Embryonic facial prominence (tissue), 1 donor: ENCODE measurements around the gene CREBBP.

Experiments used
- DNase-seq: peaks from one replicate; pipeline ENCODE4 v3.0.0-alpha.2; 2016; ENCODE audit errors: extremely low spot score

Gene CREBBP

GRCh38 chr16:3824121-3824795 lies 56.3 kb downstream of the CREBBP start:
- no peak for DNase-seq

GRCh38 chr16:3823427-3823826 lies 57.1 kb downstream of the CREBBP start:
- no peak for DNase-seq

- no peak for DNase-seq
Measured at GRCh38 chr16:3822366-3823045, 58.0 kb downstream of the CREBBP start.

GRCh38 chr16:3821184-3821583 lies 59.3 kb downstream of the CREBBP start:
- DNase-seq: no peak

GRCh38 chr16:3819746-3820724 lies 60.5 kb downstream of the CREBBP start:
- peak; percentile 43 for DNase-seq

- no peak for DNase-seq
Measured at GRCh38 chr16:3819175-3819527, 61.4 kb downstream of the CREBBP start.

GRCh38 chr16:3816326-3816725 lies 64.2 kb downstream of the CREBBP start:
- DNase-seq: no peak

- no peak for DNase-seq
Measured at GRCh38 chr16:3814755-3815154, 65.8 kb downstream of the CREBBP start.

GRCh38 chr16:3812469-3813172 lies 67.9 kb downstream of the CREBBP start:
- DNase-seq: no peak

- no peak for DNase-seq
Measured at GRCh38 chr16:3810818-3811217, 69.7 kb downstream of the CREBBP start.

GRCh38 chr16:3810198-3810664 lies 70.3 kb downstream of the CREBBP start:
- DNase-seq: no peak

GRCh38 chr16:3808308-3809063 lies 72.0 kb downstream of the CREBBP start:
- DNase-seq: no peak

GRCh38 chr16:3807425-3808123 lies 72.9 kb downstream of the CREBBP start:
- DNase-seq: no peak

GRCh38 chr16:3804426-3805016 lies 76.0 kb downstream of the CREBBP start:
- no peak for DNase-seq

- no peak for DNase-seq
Measured at GRCh38 chr16:3800477-3801270, 79.8 kb downstream of the CREBBP start.

GRCh38 chr16:3800019-3800418 lies 80.5 kb downstream of the CREBBP start:
- DNase-seq: no peak

GRCh38 chr16:3799354-3799753 lies 81.2 kb downstream of the CREBBP start:
- no peak for DNase-seq

- DNase-seq: no peak
Measured at GRCh38 chr16:3798838-3799237, 81.7 kb downstream of the CREBBP start.
